Body of pancreas (tissue), 4 donors: Measurements from ENCODE around the gene ISLR2.

Experiments used
- POLR2A ChIP-seq, 3 donors: fragments of 450-650 bp; IDR thresholded peaks; one replicate each; pipeline ENCODE4 v1.6.1; 2016; ENCODE audit warnings: antibody characterized with exemption in 3 of 3, mild to moderate bottlenecking in 2 of 3
- TF ChIP-seq, protein P1 (sequence below), 7 experiments: fragments of 450-650 bp in 4 of 7; fragments of 200-600 bp in 3 of 7; sonication (generic) in 3 of 7; IDR thresholded peaks; one replicate each; pipeline ENCODE4 v1.5.1; 2016 to 2019; ENCODE audit warnings: antibody characterized with exemption in 7 of 7

DNA sequence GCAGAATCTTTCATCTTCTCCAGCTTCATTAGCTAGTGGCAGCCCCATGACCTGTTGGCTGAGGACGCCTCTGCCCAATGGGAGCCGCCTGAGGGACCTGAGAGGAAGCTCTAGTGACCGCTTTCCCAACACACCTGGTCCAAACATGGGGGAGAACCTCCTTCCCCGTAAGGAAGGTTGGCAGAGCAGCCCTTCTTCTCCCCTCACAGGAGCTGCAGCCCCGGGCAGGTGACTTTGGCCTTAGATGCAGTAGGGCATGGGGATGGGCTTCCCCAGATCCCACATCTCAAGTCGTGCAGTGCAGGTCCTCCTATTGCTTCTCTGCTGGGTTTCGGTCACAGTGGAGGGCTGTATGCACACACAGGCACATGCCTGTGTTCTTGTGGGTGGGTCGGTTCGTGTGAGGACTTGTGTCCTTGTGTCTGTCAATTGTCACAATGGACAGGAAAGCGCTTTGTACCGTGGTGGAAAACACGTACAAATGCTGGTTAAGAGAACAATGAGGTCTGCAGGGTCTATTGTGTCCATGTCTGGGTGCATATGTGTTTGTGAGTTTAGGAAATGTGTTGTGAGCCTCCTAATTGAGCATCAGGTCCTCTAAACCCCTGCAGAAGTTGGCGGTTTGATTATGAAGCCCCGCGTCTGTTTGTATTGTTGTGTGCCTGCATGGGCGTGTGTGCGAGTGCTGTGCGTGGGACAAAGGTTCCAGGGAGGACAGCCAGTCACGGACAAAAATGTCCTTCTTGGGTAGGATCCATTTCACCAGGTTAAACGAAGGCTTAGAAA lies 1.4 kb downstream of the ISLR2 start:
- TF ChIP-seq, protein P1, sequence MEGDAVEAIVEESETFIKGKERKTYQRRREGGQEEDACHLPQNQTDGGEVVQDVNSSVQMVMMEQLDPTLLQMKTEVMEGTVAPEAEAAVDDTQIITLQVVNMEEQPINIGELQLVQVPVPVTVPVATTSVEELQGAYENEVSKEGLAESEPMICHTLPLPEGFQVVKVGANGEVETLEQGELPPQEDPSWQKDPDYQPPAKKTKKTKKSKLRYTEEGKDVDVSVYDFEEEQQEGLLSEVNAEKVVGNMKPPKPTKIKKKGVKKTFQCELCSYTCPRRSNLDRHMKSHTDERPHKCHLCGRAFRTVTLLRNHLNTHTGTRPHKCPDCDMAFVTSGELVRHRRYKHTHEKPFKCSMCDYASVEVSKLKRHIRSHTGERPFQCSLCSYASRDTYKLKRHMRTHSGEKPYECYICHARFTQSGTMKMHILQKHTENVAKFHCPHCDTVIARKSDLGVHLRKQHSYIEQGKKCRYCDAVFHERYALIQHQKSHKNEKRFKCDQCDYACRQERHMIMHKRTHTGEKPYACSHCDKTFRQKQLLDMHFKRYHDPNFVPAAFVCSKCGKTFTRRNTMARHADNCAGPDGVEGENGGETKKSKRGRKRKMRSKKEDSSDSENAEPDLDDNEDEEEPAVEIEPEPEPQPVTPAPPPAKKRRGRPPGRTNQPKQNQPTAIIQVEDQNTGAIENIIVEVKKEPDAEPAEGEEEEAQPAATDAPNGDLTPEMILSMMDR (IDR thresholded peaks at IDR 0.05) = no peak
- TF ChIP-seq POLR2A (IDR thresholded peaks at IDR 0.05) = no peak
